DND-41 (cell line): Measurements from ENCODE around the gene CUEDC2.

Source experiments
- ATAC-seq: fragments of 200-7000 bp; cut with Tn5 transposase; 3 replicates; pipeline ENCODE4 v1.9.1; 2021; ENCODE audit warnings: low read depth; ENCODE audit not compliant: insufficient read depth
- DNase-seq: peaks from one replicate; pipeline ENCODE4 v3.0.0-alpha.2; 2020
- H2AFZ ChIP-seq: 2 replicates; pipeline ENCODE4 v1.6.0; 2012; ENCODE audit warnings: low read depth, low read length
- H3K27ac ChIP-seq: 2 replicates; pipeline ENCODE4 v1.5.1; 2012; ENCODE audit warnings: low read length, inconsistent platforms
- H3K27me3 ChIP-seq: fragments of 200-600 bp; sonication (generic); 2 replicates; pipeline ENCODE4 v1.6.0; 2012; ENCODE audit warnings: low read length, mild to moderate bottlenecking, inconsistent platforms; ENCODE audit not compliant: insufficient read depth, poor library complexity
- H3K36me3 ChIP-seq: 2 replicates; pipeline ENCODE4 v1.5.1; 2012; ENCODE audit warnings: low read length, inconsistent platforms; ENCODE audit not compliant: insufficient read depth
- H3K4me1 ChIP-seq: 2 replicates; pipeline ENCODE4 v1.5.1; 2012; ENCODE audit warnings: mild to moderate bottlenecking, low read length; ENCODE audit not compliant: insufficient read depth
- H3K4me2 ChIP-seq: 2 replicates; pipeline ENCODE4 v1.6.0; 2012; ENCODE audit warnings: mild to moderate bottlenecking, moderate library complexity, low read length, inconsistent platforms; ENCODE audit not compliant: insufficient read depth
- H3K4me3 ChIP-seq, 2 experiments: fragments of 200-600 bp in 1 of 2; shearing (Covaris generic) in 1 of 2; 2 replicates each; pipeline ENCODE4 v1.5.1; 2012 to 2016; ENCODE audit warnings: inconsistent platforms in 2 of 2, low read length in 2 of 2, mild to moderate bottlenecking in 2 of 2, low read depth in 1 of 2, moderate library complexity in 1 of 2
- H3K79me2 ChIP-seq: 2 replicates; pipeline ENCODE4 v1.6.0; 2012; ENCODE audit warnings: low read length, inconsistent platforms; ENCODE audit not compliant: insufficient read depth
- H3K9ac ChIP-seq: 2 replicates; pipeline ENCODE4 v1.6.0; 2012; ENCODE audit warnings: low read depth, mild to moderate bottlenecking, inconsistent platforms, low read length, moderate library complexity
- H3K9me3 ChIP-seq: 2 replicates; pipeline ENCODE4 v1.5.1; 2012; ENCODE audit warnings: low read length, moderate library complexity, mild to moderate bottlenecking, inconsistent platforms; ENCODE audit not compliant: insufficient read depth, severe bottlenecking
- H4K20me1 ChIP-seq: 2 replicates; pipeline ENCODE4 v1.6.0; 2012; ENCODE audit warnings: low read length; ENCODE audit not compliant: insufficient read depth
- CTCF ChIP-seq: IDR thresholded peaks from 2 replicates; pipeline ENCODE4 v1.5.1; 2012; ENCODE audit warnings: borderline replicate concordance, low read length, moderate library complexity, mild to moderate bottlenecking; ENCODE audit not compliant: poor library complexity, severe bottlenecking; ENCODE audit errors: extremely low read depth
- EZH2 ChIP-seq: IDR thresholded peaks from 3 replicates; pipeline ENCODE4 v1.6.1; 2012; ENCODE audit warnings: borderline replicate concordance, low read depth, mild to moderate bottlenecking, moderate library complexity, low read length, inconsistent platforms; ENCODE audit not compliant: severe bottlenecking

CUEDC2 gene

GRCh38 chr10:102394079-102394800 lies 38.1 kb downstream of the CUEDC2 start:
- TF ChIP-seq EZH2 (no peak), CTCF (peak; percentile 0)
- DNase-seq (peak; percentile 90), ATAC-seq (peak; percentile 83)
- peak overlapping the region; percentile 12 to 64; a peak in 3 of 4 replicates for H3K4me3 ChIP-seq
- H3K27ac ChIP-seq = no peak overlapping the region
- H3K27me3 ChIP-seq = no peaks in the 10 kb centered on the region
- peak overlapping the region; percentile 48 for H3K9ac ChIP-seq
- 0 out of 2 replicates have a peak, but pooled peaks cover 2% of the 10 kb centered on the region for H3K79me2 ChIP-seq
- H3K36me3 ChIP-seq = no peaks in the 10 kb centered on the region
- peak overlapping the region; percentile 86 for H2AFZ ChIP-seq
- H3K9me3 ChIP-seq = no peaks in the 10 kb centered on the region
- H4K20me1 ChIP-seq = 0 out of 2 replicates have a peak, but pooled peaks cover 8% of the 10 kb centered on the region
- H3K4me2 ChIP-seq = peak overlapping the region; percentile 89
- H3K4me1 ChIP-seq = peaks cover 50% of the 10 kb centered on the region

- Histone ChIP-seq H3K9me3 (no peaks in the 10 kb centered on the region), H3K36me3 (no peaks in the 10 kb centered on the region), H3K9ac (peak overlapping the region; percentile 48), H3K4me2 (peak overlapping the region; percentile 89), H3K4me3 (peak overlapping the region; percentile 12 to 64; a peak in 3 of 4 replicates), H4K20me1 (0 out of 2 replicates have a peak, but pooled peaks cover 8% of the 10 kb centered on the region), H3K79me2 (0 out of 2 replicates have a peak, but pooled peaks cover 2% of the 10 kb centered on the region), H3K27ac (no peak overlapping the region; the same call in 1 of the 2 replicates), H3K4me1 (peaks cover 44% of the 10 kb centered on the region), H2AFZ (peak overlapping the region; percentile 50), H3K27me3 (no peaks in the 10 kb centered on the region)
- peak; percentile 85 for TF ChIP-seq CTCF
- no peak for TF ChIP-seq EZH2
- no peak for DNase-seq
- ATAC-seq = no peak; the same call in 2 of the 3 replicates
These were observed 38.8 kb downstream of the CUEDC2 start for GRCh38 chr10:102393411-102394078.

- Histone ChIP-seq H3K36me3 (no peaks in the 10 kb centered on the region), H3K9me3 (no peaks in the 10 kb centered on the region), H3K4me1 (peaks cover 40% of the 10 kb centered on the region), H3K79me2 (0 out of 2 replicates have a peak, but pooled peaks cover 2% of the 10 kb centered on the region), H3K9ac (no peak overlapping the region), H4K20me1 (0 out of 2 replicates have a peak, but pooled peaks cover 8% of the 10 kb centered on the region), H3K4me2 (no peak overlapping the region), H3K4me3 (no peak overlapping the region), H3K27me3 (no peaks in the 10 kb centered on the region), H2AFZ (no peak overlapping the region), H3K27ac (no peak overlapping the region)
- ATAC-seq (no peak), DNase-seq (no peak)
- no peak for TF ChIP-seq EZH2
- no peak for TF ChIP-seq CTCF
These were observed 40.1 kb downstream of the CUEDC2 start for GRCh38 chr10:102392306-102392705.
